ENCODE data around the gene DIABLO.
A peak's percentile ranks its signal among the peaks of the same experiment; 100 is the strongest.
"Not testable (repeated sequence)": the region's sequence is repeated elsewhere in the genome, so short reads cannot be mapped to it uniquely, and the experiment has no call there.

DIABLO gene

DNA sequence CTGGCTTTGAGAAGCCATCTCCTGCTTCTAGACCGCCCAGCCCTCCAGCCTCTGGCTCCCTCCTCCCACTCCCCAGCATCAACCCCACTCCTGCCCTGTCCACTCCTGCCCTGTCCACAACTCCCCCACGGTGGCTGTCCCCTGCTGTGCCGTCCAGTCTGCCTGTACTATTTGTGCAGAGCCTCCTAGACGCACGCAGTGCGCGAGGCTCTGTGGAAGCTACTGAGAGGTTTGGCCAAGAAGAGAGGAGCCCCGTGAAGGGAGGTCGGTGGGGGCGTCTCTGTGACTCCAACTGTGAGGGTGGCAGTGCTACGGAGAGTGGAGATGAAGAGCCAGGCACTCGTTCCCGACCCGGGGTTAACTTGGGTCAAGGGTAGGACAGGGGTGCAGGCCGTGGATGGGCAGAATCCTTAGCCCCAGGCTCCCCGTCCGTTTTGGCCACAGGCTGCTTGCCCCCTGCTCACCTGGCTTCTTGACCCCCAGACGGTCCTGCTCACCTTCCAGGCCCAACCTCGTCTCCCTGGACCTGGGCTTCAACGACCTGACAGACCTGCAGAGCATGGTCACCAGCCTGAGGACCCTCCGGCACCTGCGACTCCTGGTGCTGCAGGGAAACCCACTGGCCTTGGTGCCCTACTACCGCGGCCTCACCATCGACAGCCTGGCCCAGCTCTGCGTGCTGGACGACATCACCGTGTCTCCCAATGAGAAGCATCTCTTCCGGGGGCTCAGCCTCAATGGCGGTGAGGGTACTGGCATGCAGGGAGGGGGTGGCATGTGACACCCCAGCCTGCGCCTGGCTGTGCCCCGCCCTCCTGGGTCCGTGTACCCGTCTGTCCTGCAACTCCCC lies 36.0 kb downstream of the DIABLO start:
- DNase-seq (ENCODE audit: low read depth), result no peak

GRCh38 chr12:122187466-122187865 lies 38.4 kb downstream of the DIABLO start:
- no peak for DNase-seq (ENCODE audit: low read depth)

GRCh38 chr12:122185494-122186082 lies 40.3 kb downstream of the DIABLO start:
- no peak for DNase-seq (ENCODE audit: low read depth)

DNA sequence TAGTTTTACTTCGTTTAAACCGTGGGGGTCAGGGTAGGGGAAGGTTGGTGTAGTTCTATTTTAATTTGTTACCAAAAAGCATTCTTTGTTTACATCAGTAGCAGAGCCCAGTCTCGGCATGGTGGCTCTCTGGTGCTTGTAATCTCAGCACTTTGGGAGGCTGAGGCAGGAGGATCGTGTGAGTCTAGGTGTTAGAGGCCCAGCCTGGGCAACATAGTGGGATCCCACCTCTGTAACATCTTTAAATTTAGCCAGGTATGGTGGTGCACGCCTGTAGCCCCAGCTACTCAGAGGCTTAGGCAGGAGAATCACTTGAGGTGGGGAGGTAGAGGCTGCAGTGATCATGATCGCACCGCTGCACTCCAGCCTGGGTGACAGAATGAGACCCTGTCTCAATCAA lies 40.8 kb downstream of the DIABLO start:
- DNase-seq (ENCODE audit: low read depth), result no peak

DNA sequence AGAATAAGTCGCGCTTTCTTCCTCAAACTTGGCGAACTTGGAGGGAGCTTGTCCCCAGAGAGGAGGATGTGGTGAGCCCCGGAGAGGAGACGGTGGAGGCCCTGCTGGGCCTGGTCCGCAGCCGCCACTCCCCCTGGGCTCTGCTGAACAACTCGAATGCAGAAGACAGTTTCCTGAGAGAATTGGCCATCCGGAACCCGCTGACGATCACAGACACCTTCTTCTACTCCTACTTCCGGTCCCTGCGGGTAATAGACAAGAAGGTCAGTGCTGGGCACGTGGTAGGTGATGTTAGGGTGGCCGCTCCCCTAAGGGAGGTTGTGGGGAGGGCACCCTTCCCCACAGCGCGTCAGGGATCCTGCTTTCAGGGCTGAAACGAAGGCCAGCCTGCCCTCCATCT lies 41.3 kb downstream of the DIABLO start:
- DNase-seq (ENCODE audit: low read depth), result no peak

DNA sequence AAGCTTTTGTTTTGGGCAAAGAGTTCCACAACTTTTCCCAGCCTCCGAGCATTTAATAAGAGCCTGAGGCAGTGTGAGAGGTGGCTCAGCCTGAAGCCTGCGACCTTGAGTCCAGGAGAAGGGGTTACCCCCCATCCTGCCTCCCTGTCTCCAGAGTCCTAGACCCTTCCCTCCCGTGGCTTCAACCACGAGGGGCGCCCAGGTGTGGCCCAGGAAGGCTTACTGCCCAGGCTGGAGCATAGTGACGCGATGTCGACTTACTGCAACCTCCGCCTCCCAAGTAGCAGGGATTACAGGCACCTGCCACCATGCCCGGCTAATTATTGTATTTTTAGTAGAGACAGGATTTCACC lies 42.3 kb downstream of the DIABLO start:
- no peak for DNase-seq (ENCODE audit: low read depth)

GRCh38 chr12:122182887-122183587 lies 42.8 kb downstream of the DIABLO start, which contains the start of gene LRRC43:
LRRC43 (plus strand) TSS chr12:122183123; CDS start chr12:122183145, 22 bp downstream.
- peak; percentile 24 for DNase-seq (ENCODE audit: low read depth)

GRCh38 chr12:122176473-122176872 lies 49.4 kb downstream of the DIABLO start:
- DNase-seq (ENCODE audit: low read depth), result not testable (repeated sequence)

DNA sequence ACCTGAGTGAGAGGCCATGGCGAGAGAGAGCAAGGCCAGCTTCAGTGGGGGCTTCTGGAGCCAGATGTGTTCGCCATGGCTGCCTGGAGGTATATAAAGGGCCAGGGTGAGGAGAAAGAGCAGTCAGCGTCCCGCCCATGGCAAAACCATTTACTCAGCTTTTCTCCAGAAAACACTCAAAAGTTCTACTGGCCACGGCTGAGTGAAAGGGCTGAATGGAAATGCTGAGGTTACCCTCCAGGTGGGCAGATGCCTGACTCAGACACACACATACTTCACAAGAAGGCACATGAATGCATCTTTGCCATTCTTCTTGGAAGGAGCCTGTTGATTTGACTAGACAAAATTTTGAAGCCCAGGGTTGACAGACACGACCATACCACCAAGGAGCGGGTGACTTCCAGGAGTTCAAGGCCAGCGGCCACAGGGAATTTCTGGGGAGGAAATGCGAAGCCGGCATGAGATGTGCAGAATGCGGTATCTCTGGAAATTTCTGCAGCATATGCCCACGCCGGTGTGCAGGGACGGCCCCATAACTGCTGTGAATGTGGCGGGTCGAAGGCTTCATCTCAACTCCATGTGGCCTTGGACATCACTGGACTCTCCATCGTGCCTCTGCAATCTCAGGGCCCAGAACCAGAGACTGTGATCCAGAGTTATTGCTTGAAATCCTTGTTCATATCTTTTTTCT lies 51.6 kb downstream of the DIABLO start, which contains the start of gene IL31:
TSS of gene IL31 (minus strand) at position 67 of the 691 bp plus-strand sequence. CDS start at position 18, 49 bp downstream.
- no peak for DNase-seq (ENCODE audit: low read depth)

DNA sequence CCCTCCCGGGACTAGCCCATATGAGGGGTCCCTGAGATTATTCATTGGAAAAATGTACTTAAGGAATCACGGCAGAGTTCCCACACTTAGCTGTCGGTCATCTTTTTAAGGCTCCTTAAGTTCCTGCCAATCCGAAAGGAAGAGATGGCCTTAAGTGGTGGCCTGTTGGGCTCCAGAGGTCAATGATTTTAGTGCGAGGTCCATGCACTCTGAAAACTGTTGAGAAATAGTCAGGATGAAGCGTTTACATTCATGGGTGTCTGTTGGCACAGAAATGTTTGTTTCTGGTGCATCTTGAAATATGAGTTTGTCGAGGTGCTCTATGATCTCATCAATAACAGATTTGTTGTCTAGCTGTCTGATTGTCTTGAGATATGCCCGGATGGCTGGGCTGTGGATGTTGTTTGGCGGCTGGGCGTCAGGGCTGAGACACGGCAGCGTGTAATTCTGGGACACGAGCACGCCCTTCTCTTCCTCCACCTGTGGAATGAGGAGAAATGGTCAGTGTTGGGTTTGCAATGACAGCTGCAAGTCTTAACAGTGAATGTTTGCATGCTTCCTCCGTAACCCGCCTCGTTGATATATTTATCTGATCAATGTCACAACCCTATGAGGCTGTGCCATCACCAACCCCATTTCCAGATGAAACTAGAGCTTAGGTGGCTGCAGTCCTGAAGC lies 53.5 kb downstream of the DIABLO start:
- DNase-seq (ENCODE audit: low read depth), result no peak

- DNase-seq (ENCODE audit: low read depth), result no peak
Observed at GRCh38 chr12:122171399-122171798, 54.5 kb downstream of the DIABLO start.

- no peak for DNase-seq (ENCODE audit: low read depth)
Observed at GRCh38 chr12:122168492-122168891, 57.4 kb downstream of the DIABLO start.

- no peak for DNase-seq (ENCODE audit: low read depth)
Observed at GRCh38 chr12:122167356-122167925, 58.4 kb downstream of the DIABLO start.

GRCh38 chr12:122166422-122167349 lies 59.2 kb downstream of the DIABLO start:
- no peak for DNase-seq (ENCODE audit: low read depth)

GRCh38 chr12:122162976-122163375 lies 62.9 kb downstream of the DIABLO start:
- no peak for DNase-seq (ENCODE audit: low read depth)

DNA sequence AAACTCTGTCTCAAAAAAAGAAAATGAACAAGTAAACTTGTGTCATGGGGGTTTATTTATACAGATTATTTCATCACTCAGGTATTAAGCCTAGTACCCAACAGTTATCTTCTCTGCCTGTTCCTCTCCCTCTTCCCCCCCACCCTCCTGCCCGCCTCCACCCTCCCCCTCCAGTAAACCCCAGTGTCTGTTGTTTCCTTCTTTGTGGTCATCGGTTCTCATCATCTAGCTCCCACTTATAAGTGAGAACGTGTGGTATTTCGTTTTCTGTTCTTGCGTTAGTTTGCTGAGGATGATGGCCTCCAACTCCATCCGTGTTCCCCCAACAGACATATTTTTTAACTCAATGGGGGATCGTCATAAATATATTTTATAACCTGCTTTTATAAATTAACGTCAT lies 64.2 kb downstream of the DIABLO start:
- DNase-seq (ENCODE audit: low read depth), result no peak

DNA sequence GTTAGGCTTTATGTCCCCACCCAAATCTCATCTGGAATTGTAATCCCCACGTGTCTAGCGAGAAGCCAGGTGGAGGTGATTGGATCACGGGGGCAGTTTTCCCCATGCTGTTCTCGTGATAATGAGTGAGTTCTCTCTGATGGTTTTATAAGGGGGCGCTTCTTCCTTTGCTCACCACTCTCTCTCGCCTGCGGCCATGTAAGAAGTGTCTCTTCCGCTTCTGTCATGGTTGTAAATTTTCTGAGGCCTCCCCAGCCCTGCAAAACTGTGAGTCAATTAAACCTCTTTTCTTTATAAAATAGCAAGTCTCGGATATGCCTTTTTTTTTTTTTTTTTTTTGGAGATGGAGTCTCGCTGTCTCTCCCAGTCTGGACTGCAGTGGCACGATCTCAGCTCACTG lies 65.1 kb downstream of the DIABLO start:
- no peak for DNase-seq (ENCODE audit: low read depth)

- DNase-seq (ENCODE audit: low read depth), result no peak
Observed at GRCh38 chr12:122159882-122160281, 66.0 kb downstream of the DIABLO start.

GRCh38 chr12:122158700-122159285 lies 67.1 kb downstream of the DIABLO start:
- DNase-seq (ENCODE audit: low read depth), result no peak

Measured in iris pigment epithelial cell (primary cell).